Neural cell (in vitro differentiated cells): ENCODE measurements around the gene MAD2L1BP. TPM values are rescaled to one million over a fixed set of nuclear protein-coding genes. Genes with fewer than 3 reads are reported as not detected.

Source experiments
- H2AFZ ChIP-seq: fragments of 200-600, 300-800 bp; sonication (generic), shearing (Covaris generic); 2 replicates; pipeline ENCODE4 v1.6.0; 2014; ENCODE audit warnings: low read depth, mild to moderate bottlenecking, antibody characterized with exemption, low read length, moderate library complexity
- H3F3A ChIP-seq: fragments of 200-600 bp; shearing (Covaris generic); 2 replicates; pipeline ENCODE4 v1.6.1; 2016; ENCODE audit warnings: mild to moderate bottlenecking, moderate library complexity, mixed read lengths, antibody characterized with exemption, low read length; ENCODE audit not compliant: insufficient read depth, poor library complexity, severe bottlenecking
- H3K27ac ChIP-seq: fragments of 200-600, 300-800 bp; sonication (generic), shearing (Covaris generic); 2 replicates; pipeline ENCODE4 v1.5.1; 2014; ENCODE audit warnings: mild to moderate bottlenecking, low read length, moderate library complexity
- H3K27me3 ChIP-seq: fragments of 300-800, 200-600 bp; sonication (generic), shearing (Covaris generic); 2 replicates; pipeline ENCODE4 v1.6.0; 2014; ENCODE audit warnings: mild to moderate bottlenecking, low read depth, low read length, moderate library complexity; ENCODE audit not compliant: insufficient read depth
- H3K36me3 ChIP-seq: fragments of 300-800, 200-600 bp; sonication (generic), shearing (Covaris generic); 2 replicates; pipeline ENCODE4 v1.5.1; 2014; ENCODE audit warnings: mild to moderate bottlenecking, antibody characterized with exemption, low read length, moderate library complexity; ENCODE audit not compliant: insufficient read depth
- H3K4me2 ChIP-seq: fragments of 300-800, 200-600 bp; sonication (generic), shearing (Covaris generic); 2 replicates; pipeline ENCODE4 v1.6.0; 2014; ENCODE audit warnings: mild to moderate bottlenecking, low read length
- H3K4me3 ChIP-seq: fragments of 300-800, 200-600 bp; sonication (generic), shearing (Covaris generic); 2 replicates; pipeline ENCODE4 v1.5.1; 2014; ENCODE audit warnings: mild to moderate bottlenecking, low read length, moderate library complexity
- H3K79me2 ChIP-seq: fragments of 200-600 bp; shearing (Covaris generic); replicated peaks from 2 replicates; pipeline ENCODE4 v1.6.0; 2014; ENCODE audit warnings: mild to moderate bottlenecking, low read length, moderate library complexity; ENCODE audit not compliant: insufficient read depth
- H3K9ac ChIP-seq: fragments of 300-800, 200-600 bp; sonication (generic), shearing (Covaris generic); 2 replicates; pipeline ENCODE4 v1.6.1; 2016; ENCODE audit warnings: mild to moderate bottlenecking, low read length, mixed read lengths
- H3K9me2 ChIP-seq: fragments of 200-600 bp; shearing (Covaris generic); 2 replicates; pipeline ENCODE4 v1.6.1; 2016; ENCODE audit warnings: mild to moderate bottlenecking, low read length, mixed read lengths; ENCODE audit not compliant: insufficient read depth
- H3K9me3 ChIP-seq: fragments of 200-600, 300-800 bp; sonication (generic), shearing (Covaris generic); 2 replicates; pipeline ENCODE4 v1.6.1; 2016; ENCODE audit warnings: mild to moderate bottlenecking, mixed run types, low read length, moderate library complexity, mixed read lengths
- H4K20me1 ChIP-seq: fragments of 200-600 bp; shearing (Covaris generic); 2 replicates; pipeline ENCODE4 v1.6.1; 2016; ENCODE audit warnings: mild to moderate bottlenecking, mixed run types; ENCODE audit not compliant: insufficient read depth
- EP300 ChIP-seq: fragments of 450-650 bp; conservative IDR thresholded peaks from 2 replicates; pipeline ENCODE4 v1.6.1; 2014; ENCODE audit warnings: antibody characterized with exemption, mild to moderate bottlenecking, moderate library complexity; ENCODE audit not compliant: poor library complexity, severe bottlenecking
- EZH2 ChIP-seq: fragments of 200-600, 300-800 bp; shearing (Covaris generic), sonication (generic); IDR thresholded peaks from 2 replicates; pipeline ENCODE4 v1.6.1; 2014; ENCODE audit warnings: antibody characterized with exemption, low read length, borderline replicate concordance, mild to moderate bottlenecking; ENCODE audit not compliant: insufficient read depth, poor library complexity, severe bottlenecking
- MXI1 ChIP-seq: fragments of 450-650 bp; conservative IDR thresholded peaks from 2 replicates; pipeline ENCODE4 v1.6.1; 2014; ENCODE audit warnings: antibody characterized with exemption, mild to moderate bottlenecking; ENCODE audit not compliant: poor library complexity, severe bottlenecking
- POLR2AphosphoS5 ChIP-seq: IDR thresholded peaks from 2 replicates; pipeline ENCODE4 v1.6.1; 2012
- RAD21 ChIP-seq: fragments of 450-650 bp; conservative IDR thresholded peaks from 2 replicates; pipeline ENCODE4 v1.6.1; 2014; ENCODE audit warnings: antibody characterized with exemption, mild to moderate bottlenecking, moderate library complexity
- SMC3 ChIP-seq: fragments of 450-650 bp; conservative IDR thresholded peaks from 2 replicates; pipeline ENCODE4 v1.6.1; 2014; ENCODE audit warnings: antibody characterized with exemption, mild to moderate bottlenecking, moderate library complexity; ENCODE audit not compliant: poor library complexity
- TAF1 ChIP-seq: IDR thresholded peaks from 2 replicates; pipeline ENCODE4 v1.6.1; 2012; ENCODE audit warnings: low read depth
- polyA plus RNA-seq: library from polyadenylated mRNA; depleted of rRNA; stranded (reverse); fragments of >200 nt; gene quantifications from 2 replicates; pipeline ENCODE4 v1.2.3, GENCODE V29; 2014
- TF ChIP-seq, protein P1 (sequence below): fragments of 450-650 bp; IDR thresholded peaks from 2 replicates; pipeline ENCODE4 v1.5.1; 2014; ENCODE audit warnings: antibody characterized with exemption, mild to moderate bottlenecking, moderate library complexity; ENCODE audit not compliant: poor library complexity, severe bottlenecking
- TF ChIP-seq, protein P2 (sequence below): IDR thresholded peaks from 2 replicates; pipeline ENCODE4 v1.6.1; 2012; ENCODE audit warnings: borderline replicate concordance

The MAD2L1BP gene
- polyA plus RNA-seq, 1 donor from 2014 or later: 43.2 TPM

DNA sequence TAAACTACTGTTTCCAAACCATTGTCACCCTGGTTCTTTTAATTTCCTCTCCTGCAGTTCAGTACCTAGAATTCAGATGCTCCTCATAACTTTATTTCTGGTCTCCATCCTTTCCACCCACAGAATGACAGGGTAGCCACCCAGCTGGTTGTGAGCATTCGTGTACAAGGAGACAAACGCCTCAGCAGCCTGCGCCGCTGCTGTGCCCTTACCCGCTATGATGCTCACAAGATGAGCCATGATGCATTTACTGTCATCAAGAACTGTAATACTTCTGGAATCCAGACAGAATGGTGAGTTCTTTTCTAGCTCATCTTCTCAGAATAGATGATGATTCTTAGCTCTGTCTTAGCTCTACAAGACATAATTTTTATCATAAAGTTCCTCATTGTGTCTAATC is 25.2 kb upstream of the MAD2L1BP start:
- TF ChIP-seq EZH2 (no peak), RAD21 (no peak), MXI1 (no peak), SMC3 (no peak), POLR2AphosphoS5 (no peak), EP300 (no peak), TAF1 (no peak)
- TF ChIP-seq, protein P1, sequence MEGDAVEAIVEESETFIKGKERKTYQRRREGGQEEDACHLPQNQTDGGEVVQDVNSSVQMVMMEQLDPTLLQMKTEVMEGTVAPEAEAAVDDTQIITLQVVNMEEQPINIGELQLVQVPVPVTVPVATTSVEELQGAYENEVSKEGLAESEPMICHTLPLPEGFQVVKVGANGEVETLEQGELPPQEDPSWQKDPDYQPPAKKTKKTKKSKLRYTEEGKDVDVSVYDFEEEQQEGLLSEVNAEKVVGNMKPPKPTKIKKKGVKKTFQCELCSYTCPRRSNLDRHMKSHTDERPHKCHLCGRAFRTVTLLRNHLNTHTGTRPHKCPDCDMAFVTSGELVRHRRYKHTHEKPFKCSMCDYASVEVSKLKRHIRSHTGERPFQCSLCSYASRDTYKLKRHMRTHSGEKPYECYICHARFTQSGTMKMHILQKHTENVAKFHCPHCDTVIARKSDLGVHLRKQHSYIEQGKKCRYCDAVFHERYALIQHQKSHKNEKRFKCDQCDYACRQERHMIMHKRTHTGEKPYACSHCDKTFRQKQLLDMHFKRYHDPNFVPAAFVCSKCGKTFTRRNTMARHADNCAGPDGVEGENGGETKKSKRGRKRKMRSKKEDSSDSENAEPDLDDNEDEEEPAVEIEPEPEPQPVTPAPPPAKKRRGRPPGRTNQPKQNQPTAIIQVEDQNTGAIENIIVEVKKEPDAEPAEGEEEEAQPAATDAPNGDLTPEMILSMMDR: no peak
- TF ChIP-seq, protein P2, sequence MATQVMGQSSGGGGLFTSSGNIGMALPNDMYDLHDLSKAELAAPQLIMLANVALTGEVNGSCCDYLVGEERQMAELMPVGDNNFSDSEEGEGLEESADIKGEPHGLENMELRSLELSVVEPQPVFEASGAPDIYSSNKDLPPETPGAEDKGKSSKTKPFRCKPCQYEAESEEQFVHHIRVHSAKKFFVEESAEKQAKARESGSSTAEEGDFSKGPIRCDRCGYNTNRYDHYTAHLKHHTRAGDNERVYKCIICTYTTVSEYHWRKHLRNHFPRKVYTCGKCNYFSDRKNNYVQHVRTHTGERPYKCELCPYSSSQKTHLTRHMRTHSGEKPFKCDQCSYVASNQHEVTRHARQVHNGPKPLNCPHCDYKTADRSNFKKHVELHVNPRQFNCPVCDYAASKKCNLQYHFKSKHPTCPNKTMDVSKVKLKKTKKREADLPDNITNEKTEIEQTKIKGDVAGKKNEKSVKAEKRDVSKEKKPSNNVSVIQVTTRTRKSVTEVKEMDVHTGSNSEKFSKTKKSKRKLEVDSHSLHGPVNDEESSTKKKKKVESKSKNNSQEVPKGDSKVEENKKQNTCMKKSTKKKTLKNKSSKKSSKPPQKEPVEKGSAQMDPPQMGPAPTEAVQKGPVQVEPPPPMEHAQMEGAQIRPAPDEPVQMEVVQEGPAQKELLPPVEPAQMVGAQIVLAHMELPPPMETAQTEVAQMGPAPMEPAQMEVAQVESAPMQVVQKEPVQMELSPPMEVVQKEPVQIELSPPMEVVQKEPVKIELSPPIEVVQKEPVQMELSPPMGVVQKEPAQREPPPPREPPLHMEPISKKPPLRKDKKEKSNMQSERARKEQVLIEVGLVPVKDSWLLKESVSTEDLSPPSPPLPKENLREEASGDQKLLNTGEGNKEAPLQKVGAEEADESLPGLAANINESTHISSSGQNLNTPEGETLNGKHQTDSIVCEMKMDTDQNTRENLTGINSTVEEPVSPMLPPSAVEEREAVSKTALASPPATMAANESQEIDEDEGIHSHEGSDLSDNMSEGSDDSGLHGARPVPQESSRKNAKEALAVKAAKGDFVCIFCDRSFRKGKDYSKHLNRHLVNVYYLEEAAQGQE: no peak

GRCh38 chr6:43613721-43614395 is 21.8 kb upstream of the MAD2L1BP start:
- TF ChIP-seq TAF1 (no peak), EP300 (no peak), RAD21 (no peak), SMC3 (no peak), MXI1 (no peak), EZH2 (no peak), POLR2AphosphoS5 (no peak)
- TF ChIP-seq, protein P1: no peak
- TF ChIP-seq, protein P2: no peak
- H2AFZ ChIP-seq: no peak overlapping the region
- H3K27me3 ChIP-seq: no peaks in the 10 kb centered on the region
- H3K9me3 ChIP-seq: no peaks in the 10 kb centered on the region
- no peaks in the 10 kb centered on the region for H3K79me2 ChIP-seq
- no peak overlapping the region for H3K27ac ChIP-seq
- no peak overlapping the region for H3K9ac ChIP-seq
- H3F3A ChIP-seq: no peaks in the 10 kb centered on the region
- H4K20me1 ChIP-seq: no peaks in the 10 kb centered on the region
- H3K4me2 ChIP-seq: no peak overlapping the region
- H3K9me2 ChIP-seq: no peaks in the 10 kb centered on the region
- no peak overlapping the region for H3K4me3 ChIP-seq
- H3K36me3 ChIP-seq: no peaks in the 10 kb centered on the region

More for the DNA sequence above, 25.2 kb upstream of the MAD2L1BP start:
- H4K20me1 ChIP-seq: no peaks in the 10 kb centered on the region
- no peaks in the 10 kb centered on the region for H3K9me3 ChIP-seq
- no peak overlapping the region for H3K27ac ChIP-seq
- no peaks in the 10 kb centered on the region for H3K36me3 ChIP-seq
- no peaks in the 10 kb centered on the region for H3F3A ChIP-seq
- no peak overlapping the region for H3K4me2 ChIP-seq
- H3K79me2 ChIP-seq: no peaks in the 10 kb centered on the region
- no peak overlapping the region for H3K9ac ChIP-seq
- no peak overlapping the region for H3K4me3 ChIP-seq
- H3K9me2 ChIP-seq: no peaks in the 10 kb centered on the region
- no peak overlapping the region for H2AFZ ChIP-seq
- H3K27me3 ChIP-seq: no peaks in the 10 kb centered on the region
